HG03342 (cell line): ENCODE measurements around the gene PORCN.
A peak's percentile ranks its signal among the peaks of the same experiment; 100 is the strongest.

ENCODE experiments used
- ATAC-seq: cut with Tn5 transposase; IDR thresholded peaks from one replicate; pipeline ENCODE4 v1.9.1; 2021; ENCODE audit warnings: mild to moderate bottlenecking, moderate library complexity; ENCODE audit not compliant: unreplicated experiment

The PORCN gene

GRCh38 chrX:48475774-48476577 is 32.8 kb upstream of the PORCN start, which contains the start of gene FTSJ1:
Gene FTSJ1, plus strand, starts transcription at chrX:48476199. Its CDS starts 1,849 bp downstream, at chrX:48478048.
- peak; percentile 79 for ATAC-seq

GRCh38 chrX:48476919-48477318 is 31.9 kb upstream of the PORCN start:
- ATAC-seq = no peak

GRCh38 chrX:48477960-48478755 is 30.6 kb upstream of the PORCN start:
- ATAC-seq = no peak

GRCh38 chrX:48478806-48479205 is 30.0 kb upstream of the PORCN start:
- ATAC-seq = no peak

GRCh38 chrX:48480142-48480541 is 28.6 kb upstream of the PORCN start:
- no peak for ATAC-seq

GRCh38 chrX:48480583-48480982 is 28.2 kb upstream of the PORCN start:
- ATAC-seq = no peak

- no peak for ATAC-seq
Measured at GRCh38 chrX:48482526-48482925, 26.3 kb upstream of the PORCN start.

- no peak for ATAC-seq
Measured at GRCh38 chrX:48487362-48487798, 21.4 kb upstream of the PORCN start.

- no peak for ATAC-seq
Measured at GRCh38 chrX:48488034-48488433, 20.8 kb upstream of the PORCN start.

- ATAC-seq = no peak
Measured at GRCh38 chrX:48489296-48489695, 19.5 kb upstream of the PORCN start.

GRCh38 chrX:48489892-48490291 is 18.9 kb upstream of the PORCN start:
- no peak for ATAC-seq

- no peak for ATAC-seq
Measured at GRCh38 chrX:48490661-48491060, 18.1 kb upstream of the PORCN start.

GRCh38 chrX:48491809-48492208 is 17.0 kb upstream of the PORCN start:
- no peak for ATAC-seq

GRCh38 chrX:48492293-48492910 is 16.4 kb upstream of the PORCN start:
- ATAC-seq = no peak

GRCh38 chrX:48493890-48494364 is 14.9 kb upstream of the PORCN start:
- ATAC-seq = no peak

- no peak for ATAC-seq
Measured at GRCh38 chrX:48496660-48497059, 12.1 kb upstream of the PORCN start.

- ATAC-seq = no peak
Measured at GRCh38 chrX:48497871-48498270, 10.9 kb upstream of the PORCN start.

- ATAC-seq = no peak
Measured at GRCh38 chrX:48498374-48498809, 10.4 kb upstream of the PORCN start.

GRCh38 chrX:48504261-48504660 is 4.5 kb upstream of the PORCN start:
- ATAC-seq = no peak

GRCh38 chrX:48505481-48505880 is 3.3 kb upstream of the PORCN start:
- ATAC-seq = no peak

GRCh38 chrX:48507246-48507645 is 1.5 kb upstream of the PORCN start:
- no peak for ATAC-seq
